ENCODE measurements around the gene NTN4.

Gene NTN4

DNA sequence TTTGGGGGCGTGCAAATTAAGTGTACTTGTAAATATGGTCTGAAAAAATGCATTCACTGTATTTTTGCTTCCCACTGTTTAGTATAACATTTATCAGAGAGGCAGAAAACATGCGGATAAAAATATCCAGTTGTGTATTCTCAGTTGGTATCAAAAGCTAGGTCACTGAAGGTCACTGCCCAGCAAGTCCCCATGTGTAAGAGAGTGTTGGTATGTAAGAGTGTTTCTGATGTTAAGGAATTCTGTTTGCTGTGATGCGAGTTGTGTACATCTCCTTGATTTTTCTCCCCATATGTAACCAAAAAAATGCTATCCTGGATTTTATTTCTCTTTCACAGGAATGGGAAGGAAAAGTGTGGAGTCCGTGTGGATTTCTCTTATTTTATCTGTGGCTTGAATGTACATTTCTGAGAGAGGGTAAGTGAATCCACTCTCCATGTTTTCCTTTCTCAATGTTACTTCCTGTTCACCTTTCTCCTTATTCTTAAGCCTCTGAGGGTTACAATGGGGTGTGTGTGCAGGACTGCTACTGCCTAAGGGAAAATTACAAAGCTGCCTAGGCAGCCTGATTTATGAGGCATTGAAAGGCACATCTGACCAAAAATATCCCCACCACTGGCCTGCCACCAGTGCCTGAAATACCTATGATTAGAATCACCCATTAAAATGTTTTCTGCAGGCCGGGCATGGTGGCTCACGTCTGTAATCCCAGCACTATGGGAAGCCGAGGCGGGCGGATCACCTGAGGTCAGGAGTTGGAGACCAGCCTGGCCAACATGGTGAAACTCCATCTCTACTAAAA lies 141.4 kb downstream of the NTN4 start:
- H3K9ac ChIP-seq (ENCODE audit: low read length in 5 of 5): no peak overlapping the region
- peaks cover 9 to 40% (median 21%) of the 10 kb centered on the region in 5 donors for H3K4me1 ChIP-seq (ENCODE audit: control insufficient read depth in 5 of 5, insufficient read depth in 5 of 5, low read length in 5 of 5)
- peak overlapping the region; percentile 50 for H3K27ac ChIP-seq (ENCODE audit: low read depth, low read length)
- H3K9me3 ChIP-seq (ENCODE audit: control insufficient read depth in 5 of 5, low read length in 5 of 5): no peaks in the 10 kb centered on the region
- peak overlapping the region in 1 of 5 donors; percentile 6 for H3K4me3 ChIP-seq (ENCODE audit: low read depth in 1 of 5, low read length in 5 of 5)
- no peaks in the 10 kb centered on the region for H3K36me3 ChIP-seq (ENCODE audit: control insufficient read depth in 5 of 5, insufficient read depth in 5 of 5, low read length in 5 of 5)
- no peaks in the 10 kb centered on the region for H3K27me3 ChIP-seq (ENCODE audit: control insufficient read depth in 5 of 5, insufficient read depth in 4 of 5, low read length in 5 of 5)

GRCh38 chr12:95646781-95647190 lies 143.8 kb downstream of the NTN4 start:
- H3K4me3 ChIP-seq (ENCODE audit: low read depth in 1 of 5, low read length in 5 of 5): peak overlapping the region in 4 of 5 donors; percentile 3 to 44 (median 19)
- H3K27ac ChIP-seq (ENCODE audit: low read depth, low read length): no peak overlapping the region
- H3K4me1 ChIP-seq (ENCODE audit: control insufficient read depth in 5 of 5, insufficient read depth in 5 of 5, low read length in 5 of 5): peaks cover 7 to 30% (median 21%) of the 10 kb centered on the region in 5 donors

GRCh38 chr12:95643256-95643655 lies 147.3 kb downstream of the NTN4 start:
- Histone ChIP-seq H3K27me3 (ENCODE audit: control insufficient read depth in 5 of 5, insufficient read depth in 4 of 5, low read length in 5 of 5) (no peaks in the 10 kb centered on the region), H3K4me3 (ENCODE audit: low read depth in 1 of 5, low read length in 5 of 5) (no peak overlapping the region), H3K27ac (ENCODE audit: low read depth, low read length) (no peak overlapping the region), H3K9me3 (ENCODE audit: control insufficient read depth in 5 of 5, low read length in 5 of 5) (no peaks in the 10 kb centered on the region), H3K9ac (ENCODE audit: low read length in 5 of 5) (no peak overlapping the region), H3K36me3 (ENCODE audit: control insufficient read depth in 5 of 5, insufficient read depth in 5 of 5, low read length in 5 of 5) (no peaks in the 10 kb centered on the region), H3K4me1 (ENCODE audit: control insufficient read depth in 5 of 5, insufficient read depth in 5 of 5, low read length in 5 of 5) (peaks cover 2 to 14% (median 12%) of the 10 kb centered on the region in 5 donors)

More at GRCh38 chr12:95646781-95647190, 143.8 kb downstream of the NTN4 start:
- Histone ChIP-seq H3K9me3 (ENCODE audit: control insufficient read depth in 5 of 5, low read length in 5 of 5) (no peaks in the 10 kb centered on the region), H3K36me3 (ENCODE audit: control insufficient read depth in 5 of 5, insufficient read depth in 5 of 5, low read length in 5 of 5) (no peaks in the 10 kb centered on the region), H3K9ac (ENCODE audit: low read length in 5 of 5) (peak overlapping the region in 1 of 5 donors; percentile 24), H3K27me3 (ENCODE audit: control insufficient read depth in 5 of 5, insufficient read depth in 4 of 5, low read length in 5 of 5) (no peaks in the 10 kb centered on the region)

DNA sequence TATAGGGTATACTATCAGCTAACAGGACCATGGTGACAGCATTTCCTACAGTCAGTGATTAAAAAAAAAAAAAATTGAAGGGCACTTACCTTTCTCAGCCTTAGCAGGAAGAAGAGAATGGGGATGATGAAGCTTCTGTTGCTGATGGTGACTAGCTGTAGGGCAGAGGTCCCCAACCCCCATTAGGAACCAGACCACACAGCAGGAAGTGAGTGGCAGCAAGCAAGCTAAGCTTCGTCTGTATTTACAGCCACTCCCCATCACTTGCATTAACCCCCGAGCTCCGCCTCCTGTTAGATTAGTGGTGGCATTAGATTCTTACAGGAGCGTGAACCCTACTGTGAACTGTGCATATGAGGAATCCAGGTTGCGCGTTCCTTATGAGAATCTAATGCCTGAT lies 148.0 kb downstream of the NTN4 start:
- no peaks in the 10 kb centered on the region for H3K36me3 ChIP-seq (ENCODE audit: control insufficient read depth in 5 of 5, insufficient read depth in 5 of 5, low read length in 5 of 5)
- no peaks in the 10 kb centered on the region for H3K27me3 ChIP-seq (ENCODE audit: control insufficient read depth in 5 of 5, insufficient read depth in 4 of 5, low read length in 5 of 5)
- H3K4me1 ChIP-seq (ENCODE audit: control insufficient read depth in 5 of 5, insufficient read depth in 5 of 5, low read length in 5 of 5): peaks cover 2 to 18% (median 13%) of the 10 kb centered on the region in 5 donors
- H3K27ac ChIP-seq (ENCODE audit: low read depth, low read length): no peak overlapping the region
- no peaks in the 10 kb centered on the region for H3K9me3 ChIP-seq (ENCODE audit: control insufficient read depth in 5 of 5, low read length in 5 of 5)
- no peak overlapping the region for H3K9ac ChIP-seq (ENCODE audit: low read length in 5 of 5)
- no peak overlapping the region for H3K4me3 ChIP-seq (ENCODE audit: low read depth in 1 of 5, low read length in 5 of 5)

- Histone ChIP-seq H3K27ac (ENCODE audit: low read depth, low read length) (no peak overlapping the region), H3K27me3 (ENCODE audit: control insufficient read depth in 5 of 5, insufficient read depth in 4 of 5, low read length in 5 of 5) (no peaks in the 10 kb centered on the region), H3K9me3 (ENCODE audit: control insufficient read depth in 5 of 5, low read length in 5 of 5) (no peaks in the 10 kb centered on the region), H3K4me1 (ENCODE audit: control insufficient read depth in 5 of 5, insufficient read depth in 5 of 5, low read length in 5 of 5) (peaks cover 2 to 15% (median 5%) of the 10 kb centered on the region in 5 donors), H3K36me3 (ENCODE audit: control insufficient read depth in 5 of 5, insufficient read depth in 5 of 5, low read length in 5 of 5) (no peaks in the 10 kb centered on the region), H3K4me3 (ENCODE audit: low read depth in 1 of 5, low read length in 5 of 5) (no peak overlapping the region), H3K9ac (ENCODE audit: low read length in 5 of 5) (no peak overlapping the region)
These were observed 149.1 kb downstream of the NTN4 start for GRCh38 chr12:95641299-95641952.

DNA sequence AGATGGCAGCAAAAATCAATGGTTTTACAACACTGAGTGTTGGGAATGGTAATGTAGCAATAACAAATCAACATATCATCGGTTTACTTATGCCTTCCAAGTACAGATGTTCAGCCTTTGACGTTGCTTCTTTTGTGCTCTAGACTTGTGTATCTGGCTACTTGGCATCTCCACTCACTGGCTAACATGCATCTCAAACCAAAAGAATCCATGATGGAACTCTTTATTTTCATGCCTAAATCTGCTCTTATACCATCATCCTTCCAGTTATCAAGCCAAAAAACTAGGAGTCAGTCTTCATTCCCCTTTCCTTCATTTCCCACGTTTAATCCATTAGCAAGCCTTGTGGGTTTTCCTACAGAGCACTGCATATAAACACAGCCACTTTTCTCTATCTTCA lies 150.0 kb downstream of the NTN4 start:
- H3K36me3 ChIP-seq (ENCODE audit: control insufficient read depth in 5 of 5, insufficient read depth in 5 of 5, low read length in 5 of 5): no peaks in the 10 kb centered on the region
- H3K9ac ChIP-seq (ENCODE audit: low read length in 5 of 5): no peak overlapping the region
- H3K27ac ChIP-seq (ENCODE audit: low read depth, low read length): no peak overlapping the region
- H3K4me1 ChIP-seq (ENCODE audit: control insufficient read depth in 5 of 5, insufficient read depth in 5 of 5, low read length in 5 of 5): peaks cover 0 to 15% (median 5%) of the 10 kb centered on the region in 5 donors
- no peaks in the 10 kb centered on the region for H3K9me3 ChIP-seq (ENCODE audit: control insufficient read depth in 5 of 5, low read length in 5 of 5)
- no peaks in the 10 kb centered on the region for H3K27me3 ChIP-seq (ENCODE audit: control insufficient read depth in 5 of 5, insufficient read depth in 4 of 5, low read length in 5 of 5)
- no peak overlapping the region for H3K4me3 ChIP-seq (ENCODE audit: low read depth in 1 of 5, low read length in 5 of 5)

DNA sequence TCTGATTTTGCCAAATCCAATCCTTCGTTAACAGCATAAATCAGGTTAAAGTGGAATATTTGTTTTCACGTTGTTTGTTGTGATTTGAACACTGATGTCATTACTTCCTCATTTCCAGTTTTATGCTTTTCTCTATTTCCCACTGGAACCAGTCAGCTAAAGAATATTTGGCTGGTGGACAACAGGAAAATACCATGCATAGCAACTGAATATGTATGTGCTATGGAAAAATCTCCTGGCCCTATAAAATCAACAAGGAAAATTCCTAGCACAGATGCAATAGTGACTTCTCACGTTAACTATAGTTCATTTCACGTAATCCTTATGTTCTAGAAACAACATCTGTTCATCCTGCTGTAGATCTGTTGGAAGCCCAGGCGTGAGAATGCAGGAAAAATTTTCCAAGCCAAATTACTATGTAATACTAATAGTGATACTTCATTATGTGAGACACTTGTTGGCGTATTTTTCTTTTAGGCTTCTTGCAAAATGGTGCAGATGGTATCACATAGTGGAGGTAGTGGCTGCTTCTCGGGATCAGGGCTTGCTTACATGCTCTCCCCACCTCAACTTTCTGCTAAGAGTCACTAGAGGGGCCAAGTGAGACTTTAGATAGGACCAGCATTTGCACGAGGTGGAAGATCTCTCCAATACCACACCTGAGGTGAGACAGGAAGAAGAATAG lies 153.0 kb downstream of the NTN4 start:
- H3K27ac ChIP-seq (ENCODE audit: low read depth, low read length): no peak overlapping the region
- H3K4me3 ChIP-seq (ENCODE audit: low read depth in 1 of 5, low read length in 5 of 5): no peak overlapping the region
- H3K4me1 ChIP-seq (ENCODE audit: control insufficient read depth in 5 of 5, insufficient read depth in 5 of 5, low read length in 5 of 5): peaks cover 11 to 36% (median 21%) of the 10 kb centered on the region in 5 donors
- peak overlapping the region in 1 of 5 donors; percentile 28 for H3K9ac ChIP-seq (ENCODE audit: low read length in 5 of 5)
- no peaks in the 10 kb centered on the region for H3K36me3 ChIP-seq (ENCODE audit: control insufficient read depth in 5 of 5, insufficient read depth in 5 of 5, low read length in 5 of 5)
- H3K9me3 ChIP-seq (ENCODE audit: control insufficient read depth in 5 of 5, low read length in 5 of 5): no peaks in the 10 kb centered on the region
- no peaks in the 10 kb centered on the region for H3K27me3 ChIP-seq (ENCODE audit: control insufficient read depth in 5 of 5, insufficient read depth in 4 of 5, low read length in 5 of 5)

DNA sequence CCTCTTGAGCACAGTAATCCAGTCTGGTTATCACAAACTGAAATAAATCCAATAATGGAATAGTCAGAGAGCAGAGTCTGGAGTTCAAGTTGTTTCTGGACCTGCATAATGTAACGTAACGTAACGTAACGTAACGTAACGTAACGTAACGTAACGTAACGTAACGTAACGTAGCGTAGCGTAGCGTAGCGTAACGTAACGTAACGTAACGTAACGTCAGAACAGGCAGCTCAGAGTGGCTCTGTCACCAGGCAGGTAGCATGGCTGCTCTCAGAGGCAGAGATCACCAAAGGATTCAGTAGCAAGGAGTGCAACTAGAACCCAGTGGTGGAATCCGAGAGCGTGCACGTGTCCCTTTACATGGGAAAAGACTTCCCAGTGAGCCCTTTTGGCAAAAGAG lies 153.6 kb downstream of the NTN4 start:
- no peaks in the 10 kb centered on the region for H3K27me3 ChIP-seq (ENCODE audit: control insufficient read depth in 5 of 5, insufficient read depth in 4 of 5, low read length in 5 of 5)
- no peaks in the 10 kb centered on the region for H3K9me3 ChIP-seq (ENCODE audit: control insufficient read depth in 5 of 5, low read length in 5 of 5)
- no peak overlapping the region for H3K4me3 ChIP-seq (ENCODE audit: low read depth in 1 of 5, low read length in 5 of 5)
- peak overlapping the region; percentile 23 for H3K27ac ChIP-seq (ENCODE audit: low read depth, low read length)
- no peaks in the 10 kb centered on the region for H3K36me3 ChIP-seq (ENCODE audit: control insufficient read depth in 5 of 5, insufficient read depth in 5 of 5, low read length in 5 of 5)
- H3K4me1 ChIP-seq (ENCODE audit: control insufficient read depth in 5 of 5, insufficient read depth in 5 of 5, low read length in 5 of 5): peaks cover 11 to 36% (median 21%) of the 10 kb centered on the region in 5 donors
- H3K9ac ChIP-seq (ENCODE audit: low read length in 5 of 5): no peak overlapping the region

DNA sequence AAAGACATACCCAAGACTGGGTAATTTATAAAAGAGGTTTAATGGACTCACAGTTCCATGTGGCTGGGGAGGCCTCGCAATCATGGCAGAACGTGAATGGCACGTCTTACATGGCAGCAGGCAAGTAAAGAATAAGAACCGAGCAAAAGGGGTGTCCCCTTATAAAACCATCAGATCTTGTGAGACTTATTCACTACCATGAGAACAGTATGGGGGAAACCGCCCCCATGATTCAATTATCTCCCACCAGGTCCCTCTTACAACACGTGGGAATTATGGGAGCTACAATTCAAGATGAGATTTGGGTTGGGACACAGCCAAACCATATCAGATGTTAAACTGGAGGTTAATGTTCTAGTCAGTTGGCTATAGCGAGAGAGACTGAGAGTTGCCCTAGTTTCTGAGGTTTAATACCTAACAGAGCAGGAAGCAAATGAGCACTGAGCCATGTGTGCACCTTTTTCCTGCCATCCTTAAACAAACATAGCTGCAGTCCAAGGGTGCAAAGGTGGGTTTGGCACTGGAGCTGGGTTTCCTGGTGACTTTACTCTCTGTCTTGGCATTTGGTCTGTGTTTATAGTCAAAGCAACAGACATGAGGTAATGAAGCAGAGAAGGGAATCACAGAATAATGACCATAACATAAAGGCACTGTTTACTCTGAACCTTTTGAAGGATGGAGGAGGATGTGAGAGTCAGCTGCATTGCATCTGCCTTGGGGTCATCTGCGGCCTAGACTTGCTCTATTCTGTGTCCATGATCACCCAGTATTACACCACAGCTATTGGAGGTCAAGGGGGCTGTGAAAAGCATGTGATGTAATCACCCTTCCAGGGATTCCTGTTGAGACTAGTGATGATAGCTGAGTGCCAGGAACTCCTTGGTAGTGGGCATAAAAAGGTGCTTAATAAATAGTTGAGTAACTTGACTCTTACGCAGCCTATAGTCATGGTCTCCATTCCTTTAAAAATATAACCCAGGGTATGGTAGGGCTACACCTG lies 155.6 kb downstream of the NTN4 start:
- Histone ChIP-seq H3K9me3 (ENCODE audit: control insufficient read depth in 5 of 5, low read length in 5 of 5) (no peaks in the 10 kb centered on the region), H3K4me1 (ENCODE audit: control insufficient read depth in 5 of 5, insufficient read depth in 5 of 5, low read length in 5 of 5) (peaks cover 11 to 44% (median 21%) of the 10 kb centered on the region in 5 donors), H3K4me3 (ENCODE audit: low read depth in 1 of 5, low read length in 5 of 5) (no peak overlapping the region), H3K9ac (ENCODE audit: low read length in 5 of 5) (no peak overlapping the region), H3K27ac (ENCODE audit: low read depth, low read length) (peak overlapping the region; percentile 52), H3K27me3 (ENCODE audit: control insufficient read depth in 5 of 5, insufficient read depth in 4 of 5, low read length in 5 of 5) (no peaks in the 10 kb centered on the region), H3K36me3 (ENCODE audit: control insufficient read depth in 5 of 5, insufficient read depth in 5 of 5, low read length in 5 of 5) (no peaks in the 10 kb centered on the region)
